ENCODE measurements around the gene DHX34.

DNA sequence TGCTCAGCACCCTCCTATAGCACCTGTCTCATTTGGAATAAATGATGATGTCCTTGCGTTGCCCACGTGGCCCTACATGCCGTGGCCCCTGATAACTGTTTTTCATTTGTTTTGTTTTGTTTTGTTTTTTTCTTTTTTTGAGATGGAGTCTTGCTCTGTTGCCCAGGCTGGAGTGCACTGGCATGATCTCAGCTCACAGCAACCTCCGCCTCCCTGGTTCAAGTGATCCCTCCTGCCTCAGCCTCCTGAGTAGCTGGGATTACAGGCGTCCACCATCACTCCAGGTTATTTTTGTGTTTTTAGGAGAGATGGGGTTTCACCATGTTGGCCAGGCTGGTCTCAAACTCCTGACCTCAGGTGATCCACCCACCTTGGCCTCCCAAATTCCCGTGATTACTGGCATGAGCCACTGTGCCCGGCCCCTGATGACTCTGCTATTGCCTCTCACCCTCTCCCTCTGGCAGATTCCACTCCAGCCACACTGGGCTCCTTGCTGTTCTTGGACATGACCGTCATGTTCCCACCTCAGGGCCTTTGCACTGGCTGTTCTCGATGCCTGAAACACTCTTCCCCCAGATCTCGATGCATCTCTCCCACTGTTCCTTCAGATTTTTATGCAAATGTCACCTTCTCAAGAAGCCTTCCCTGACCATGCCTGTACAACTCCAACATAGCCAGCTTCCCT lies 9.8 kb upstream of the DHX34 start:
- TF ChIP-seq POLR2AphosphoS5 (IDR thresholded peaks at IDR 0.05) (no peak), POLR2A (IDR thresholded peaks at IDR 0.05) (no peak), EP300 (IDR thresholded peaks at IDR 0.05) (no peak)
- TF ChIP-seq, protein P1, sequence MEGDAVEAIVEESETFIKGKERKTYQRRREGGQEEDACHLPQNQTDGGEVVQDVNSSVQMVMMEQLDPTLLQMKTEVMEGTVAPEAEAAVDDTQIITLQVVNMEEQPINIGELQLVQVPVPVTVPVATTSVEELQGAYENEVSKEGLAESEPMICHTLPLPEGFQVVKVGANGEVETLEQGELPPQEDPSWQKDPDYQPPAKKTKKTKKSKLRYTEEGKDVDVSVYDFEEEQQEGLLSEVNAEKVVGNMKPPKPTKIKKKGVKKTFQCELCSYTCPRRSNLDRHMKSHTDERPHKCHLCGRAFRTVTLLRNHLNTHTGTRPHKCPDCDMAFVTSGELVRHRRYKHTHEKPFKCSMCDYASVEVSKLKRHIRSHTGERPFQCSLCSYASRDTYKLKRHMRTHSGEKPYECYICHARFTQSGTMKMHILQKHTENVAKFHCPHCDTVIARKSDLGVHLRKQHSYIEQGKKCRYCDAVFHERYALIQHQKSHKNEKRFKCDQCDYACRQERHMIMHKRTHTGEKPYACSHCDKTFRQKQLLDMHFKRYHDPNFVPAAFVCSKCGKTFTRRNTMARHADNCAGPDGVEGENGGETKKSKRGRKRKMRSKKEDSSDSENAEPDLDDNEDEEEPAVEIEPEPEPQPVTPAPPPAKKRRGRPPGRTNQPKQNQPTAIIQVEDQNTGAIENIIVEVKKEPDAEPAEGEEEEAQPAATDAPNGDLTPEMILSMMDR (IDR thresholded peaks at IDR 0.05) = no peak

All from upper lobe of left lung (tissue), 4 donors.